K562 (cell line): Measurements from ENCODE around the gene POLR2L. TPM values are rescaled to one million over a fixed set of nuclear protein-coding genes. Genes with fewer than 3 reads are reported as not detected.

Experiments used
- BCLAF1 ChIP-seq, 2 experiments: fragments of 450-650 bp in 1 of 2; IDR thresholded peaks; 2 replicates each; pipeline ENCODE4 v1.6.1; 2011 to 2017; ENCODE audit warnings: low read depth in 2 of 2, antibody characterized with exemption in 1 of 2, borderline replicate concordance in 1 of 2, low read length in 1 of 2, mild to moderate bottlenecking in 1 of 2, mixed read lengths in 1 of 2; ENCODE audit not compliant: control insufficient read depth in 1 of 2
- CTBP1 ChIP-seq: fragments of 450-650 bp; IDR thresholded peaks from 2 replicates; pipeline ENCODE4 v1.6.1; 2016; ENCODE audit warnings: borderline replicate concordance
- DIDO1 ChIP-seq: fragments of 450-650 bp; IDR thresholded peaks from 2 replicates; pipeline ENCODE4 v1.6.1; 2016; ENCODE audit warnings: low read depth, missing biosample characterization, missing genetic modification characterization
- HDAC8 ChIP-seq: fragments of 450-650 bp; IDR thresholded peaks from 2 replicates; pipeline ENCODE4 v1.6.1; 2016; ENCODE audit warnings: mild to moderate bottlenecking, missing genetic modification characterization, moderate library complexity, missing compliant biosample characterization
- IFI16 ChIP-seq: fragments of 250-450 bp; sonication (Bioruptor Pico); IDR thresholded peaks from 2 replicates; pipeline ENCODE4 v2.1.2; 2022; ENCODE audit warnings: mild to moderate bottlenecking, inconsistent platforms
- KLF1 ChIP-seq: fragments of 450-650 bp; IDR thresholded peaks from 2 replicates; pipeline ENCODE4 v1.6.1; 2016; ENCODE audit warnings: missing genetic modification characterization, missing compliant biosample characterization
- KLF16 ChIP-seq: IDR thresholded peaks from 2 replicates; pipeline ENCODE4 v1.6.1; 2016; ENCODE audit warnings: antibody characterized with exemption
- L3MBTL2 ChIP-seq: fragments of 450-650 bp; IDR thresholded peaks from 2 replicates; pipeline ENCODE4 v1.6.1; 2016; ENCODE audit warnings: mild to moderate bottlenecking, moderate library complexity
- MYC ChIP-seq, 2 experiments: fragments of 250-450 bp in 1 of 2; sonication (Bioruptor Pico) in 1 of 2; IDR thresholded peaks; 2 replicates each; pipeline versions ENCODE4 v1.5.1 to v1.6.1; 2012 to 2021; ENCODE audit warnings: low read depth in 2 of 2, borderline replicate concordance in 1 of 2, improper control_type of control experiment in 1 of 2, low read length in 1 of 2, mild to moderate bottlenecking in 1 of 2, moderate library complexity in 1 of 2
- POLR2G ChIP-seq: fragments of 200-400 bp; formaldehyde crosslinking; IDR thresholded peaks from 2 replicates; pipeline ENCODE4 v1.6.1; 2017; ENCODE audit warnings: low read depth, mild to moderate bottlenecking, antibody characterized with exemption, low read length, moderate library complexity
- SMARCA5 ChIP-seq: fragments of 450-650 bp; IDR thresholded peaks from 2 replicates; pipeline ENCODE4 v1.6.1; 2016
- TAF15 ChIP-seq: fragments of 200-400 bp; formaldehyde crosslinking; IDR thresholded peaks from 2 replicates; pipeline ENCODE4 v1.6.1; 2017; ENCODE audit warnings: mild to moderate bottlenecking, low read depth, low read length, moderate library complexity
- TRIM24 ChIP-seq, 2 experiments: fragments of 450-650 bp; IDR thresholded peaks; 2 replicates each; pipeline ENCODE4 v1.6.1; 2016
- ZBTB11 ChIP-seq, 3 experiments: fragments of 200-800 bp in 1 of 3; fragments of 250-450 bp in 1 of 3; fragments of 450-650 bp in 1 of 3; sonication (Bioruptor Pico) in 1 of 3; sonication (Bioruptor generic) in 1 of 3; formaldehyde crosslinking in 1 of 3; IDR thresholded peaks; 2 replicates each; pipeline versions ENCODE4 v1.6.1 to v1.8.0; 2016 to 2022; ENCODE audit warnings: mild to moderate bottlenecking in 2 of 3, missing genetic modification characterization in 2 of 3, missing compliant biosample characterization in 1 of 3, moderate library complexity in 1 of 3
- ZNF551 ChIP-seq: fragments of 250-450 bp; sonication (Bioruptor Pico); IDR thresholded peaks from 2 replicates; pipeline ENCODE4 v1.5.0; 2021; ENCODE audit warnings: mild to moderate bottlenecking, moderate library complexity
- ZNF583 ChIP-seq: fragments of 250-450 bp; sonication (Bioruptor Pico); IDR thresholded peaks from 2 replicates; pipeline ENCODE4 v1.4.0; 2020
- ZSCAN29 ChIP-seq: fragments of 450-650 bp; IDR thresholded peaks from 2 replicates; pipeline ENCODE4 v1.6.1; 2017
- polyA plus RNA-seq, 8 experiments: library from polyadenylated mRNA; depleted of rRNA in 4 of 8; stranded (reverse) in 5 of 8; unstranded in 3 of 8; fragments of >200 nt; fragmentation: Nextera tagmentation in 2 of 8; fragmentation: Illumina TruSeq in 1 of 8; extraction: Ambion mirVana in 2 of 8; extraction: Trizol in 1 of 8; gene quantifications; 2 replicates each; pipeline versions ENCODE4 v1.2.1 to v1.2.3, GENCODE V29; 2011 to 2014; ENCODE audit warnings: inconsistent platforms in 1 of 8, missing spikeins in 1 of 8
- total RNA-seq, 7 experiments: library from RNA; depleted of rRNA in 6 of 7; stranded (reverse); fragments of >200 nt in 6 of 7; fragmentation: Illumina TruSeq in 2 of 7; extraction: Trizol in 2 of 7; gene quantifications; 2 replicates each; pipeline versions ENCODE4 v1.2.1 to v1.2.3, GENCODE V29; 2011 to 2021; ENCODE audit warnings: low replicate concordance in 1 of 7
- TF ChIP-seq, protein P1 (sequence below): fragments of 250-450 bp; sonication (Bioruptor Pico); IDR thresholded peaks from 2 replicates; pipeline ENCODE4 v1.5.0; 2021
- TF ChIP-seq, protein P2 (sequence below): fragments of 250-450 bp; sonication (Bioruptor Pico); IDR thresholded peaks from 2 replicates; pipeline ENCODE4 v1.8.0; 2021; ENCODE audit warnings: borderline replicate concordance, mild to moderate bottlenecking, moderate library complexity; ENCODE audit not compliant: poor library complexity, severe bottlenecking

POLR2L gene
- total and polyA plus RNA-seq, 9 of the 15 experiments (the other 6 are each of a cell fraction or from before 2014, with no cell fraction given), result 38.3 to 688 (median 108) TPM

GRCh38 chr11:842370-843002 is at the start of gene POLR2L, which contains the start of gene TSPAN4 (continued):
- TF ChIP-seq, protein P1, sequence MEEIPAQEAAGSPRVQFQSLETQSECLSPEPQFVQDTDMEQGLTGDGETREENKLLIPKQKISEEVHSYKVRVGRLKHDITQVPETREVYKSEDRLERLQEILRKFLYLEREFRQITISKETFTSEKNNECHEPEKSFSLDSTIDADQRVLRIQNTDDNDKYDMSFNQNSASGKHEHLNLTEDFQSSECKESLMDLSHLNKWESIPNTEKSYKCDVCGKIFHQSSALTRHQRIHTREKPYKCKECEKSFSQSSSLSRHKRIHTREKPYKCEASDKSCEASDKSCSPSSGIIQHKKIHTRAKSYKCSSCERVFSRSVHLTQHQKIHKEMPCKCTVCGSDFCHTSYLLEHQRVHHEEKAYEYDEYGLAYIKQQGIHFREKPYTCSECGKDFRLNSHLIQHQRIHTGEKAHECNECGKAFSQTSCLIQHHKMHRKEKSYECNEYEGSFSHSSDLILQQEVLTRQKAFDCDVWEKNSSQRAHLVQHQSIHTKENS (CRISPR knock-in tag), result 0 out of 2 replicates have a peak, but pooled peaks have one; percentile 69
- TF ChIP-seq IFI16 (CRISPR knock-in tag), result no peak
- TF ChIP-seq ZNF583 (CRISPR knock-in tag), result 0 out of 2 replicates have a peak, but pooled peaks have one; percentile 12
- no peak for TF ChIP-seq ZSCAN29
- TF ChIP-seq BCLAF1 (IDR thresholded peaks at IDR 0.05; ENCODE audit: borderline replicate concordance in 1 of 2, control insufficient read depth in 1 of 2, low read depth in 2 of 2, low read length in 1 of 2), result peak in 1 of 2 experiments; percentile 68; a peak in 1 of 4 replicates
- peak; percentile 62; the same call in 1 of the 2 replicates for TF ChIP-seq KLF1 (tag)
- TF ChIP-seq HDAC8 (tag), result peak; percentile 77; the same call in 1 of the 2 replicates
- no peak for TF ChIP-seq SMARCA5
- TF ChIP-seq ZNF551 (CRISPR knock-in tag), result no peak
- peak in 1 of 2 experiments; percentile 73; a peak in 2 of 4 replicates for TF ChIP-seq TRIM24 (IDR thresholded peaks at IDR 0.05)
- peak; percentile 77 for TF ChIP-seq MYC (IDR thresholded peaks at IDR 0.05; ENCODE audit: low read depth, low read length)
- TF ChIP-seq MYC (CRISPR knock-in tag; IDR thresholded peaks at IDR 0.05; ENCODE audit: borderline replicate concordance, low read depth), result no peak
- TF ChIP-seq CTBP1, result peak; percentile 96
- peak; percentile 99 for TF ChIP-seq POLR2G
- TF ChIP-seq KLF16, result peak; percentile 60; the same call in 1 of the 2 replicates
- TF ChIP-seq TAF15, result no peak
- no peak for TF ChIP-seq DIDO1 (tag)
- 0 out of 6 replicates have a peak, but pooled peaks of 1 of the 3 experiments have one; percentile 26 for TF ChIP-seq ZBTB11 (CRISPR knock-in tag; IDR thresholded peaks at IDR 0.05)
- TF ChIP-seq, protein P2, sequence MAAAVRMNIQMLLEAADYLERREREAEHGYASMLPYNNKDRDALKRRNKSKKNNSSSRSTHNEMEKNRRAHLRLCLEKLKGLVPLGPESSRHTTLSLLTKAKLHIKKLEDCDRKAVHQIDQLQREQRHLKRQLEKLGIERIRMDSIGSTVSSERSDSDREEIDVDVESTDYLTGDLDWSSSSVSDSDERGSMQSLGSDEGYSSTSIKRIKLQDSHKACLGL, result peak; percentile 98
- peak; percentile 57 for TF ChIP-seq L3MBTL2
